Right lobe of liver (tissue), 6 donors: Measurements from ENCODE around the gene POU3F2. TPM values are rescaled to one million over a fixed set of nuclear protein-coding genes. Genes with fewer than 3 reads are reported as not detected.

Experiments
- ATAC-seq, 4 donors: fragments of 200-7000 bp; cut with Tn5 transposase; one replicate each; pipeline ENCODE4 v1.9.1; 2020; ENCODE audit warnings: mild to moderate bottlenecking in 4 of 4, moderate library complexity in 4 of 4
- DNase-seq, 3 donors: peaks; one replicate each; pipeline ENCODE4 v3.0.0-alpha.2; 2020
- H3K27ac ChIP-seq, 3 donors: fragments of 200-600 bp; one replicate each; pipeline ENCODE4 v1.8.0; 2022
- H3K27me3 ChIP-seq, 2 donors: fragments of 200-600 bp; one replicate each; pipeline ENCODE4 v1.8.0; 2022
- H3K36me3 ChIP-seq, 4 donors: fragments of 200-600 bp; sonication (generic) in 1 of 4; one replicate each; pipeline versions ENCODE4 v1.5.1 to v1.8.0; 2017 to 2022; ENCODE audit warnings: control low read depth in 1 of 4
- H3K4me1 ChIP-seq, 4 donors: fragments of 200-600 bp; sonication (generic) in 1 of 4; one replicate each; pipeline versions ENCODE4 v1.5.1 to v1.8.0; 2017 to 2022; ENCODE audit warnings: control low read depth in 1 of 4
- H3K4me3 ChIP-seq, 3 donors: fragments of 200-600 bp; one replicate each; pipeline ENCODE4 v1.8.0; 2022
- H3K9me3 ChIP-seq, 4 donors: fragments of 200-600 bp; sonication (generic) in 1 of 4; one replicate each; pipeline versions ENCODE4 v1.5.1 to v1.8.0; 2017 to 2022; ENCODE audit warnings: control low read depth in 1 of 4
- POLR2A ChIP-seq: fragments of 450-650 bp; IDR thresholded peaks from one replicate; pipeline ENCODE4 v1.6.1; 2017; ENCODE audit warnings: antibody characterized with exemption, mild to moderate bottlenecking
- WGBS: methylation state at CpG from one replicate; pipeline ENCODE4 v1.1.6; 2018; ENCODE audit warnings: low coverage, low lambda C conversion rate; ENCODE audit not compliant: insufficient coverage; ENCODE audit errors: missing lambda C conversion rate; 5-methylcytosine and 5-hydroxymethylcytosine counted together
- intact Hi-C, 2 donors: fragments of 100-400 bp; cut with DNase I; formaldehyde crosslinking; loops; one replicate each; pipeline versions ENCODE4 v1.11.2 to v1.14.1; 2022
- long read RNA-seq: library from polyadenylated mRNA; unstranded; transcript quantifications from one replicate; pipeline ENCODE4 v2.0.0, GENCODE V29; 2019
- total RNA-seq, 6 experiments: library from RNA; depleted of rRNA in 2 of 6; stranded (reverse); fragments of >200 nt in 2 of 6; fragmentation: NEBNext Ultra II Directional in 3 of 6; extraction: Animal tissue kit (Norgen Biotek cat#: 25700) in 3 of 6; gene quantifications; one replicate each; pipeline versions ENCODE4 v1.1.0 to v1.2.4, GENCODE V29; 2016 to 2023
- TF ChIP-seq, protein P1 (sequence below), 4 donors: fragments of 200-600 bp in 3 of 4; fragments of 450-650 bp in 1 of 4; IDR thresholded peaks; one replicate each; pipeline versions ENCODE4 v1.5.1 to v1.8.0; 2016 to 2022; ENCODE audit warnings: antibody characterized with exemption in 4 of 4, mild to moderate bottlenecking in 2 of 4
- donor health status: DM: no; HTN: yes; CAD: no.
- donor health status: DM: no; HTN: no; CAD: no.
- donor health status: DM: no; HTN: no; CAD: no.
- donor health status: DM: no; HTN: yes; CAD: no.
- donor health status: DM: no; HTN: yes; CAD: no.

Gene POU3F2
- total RNA-seq: not detected
- long read RNA-seq: 0 reads

GRCh38 chr6:98834060-98835031, at the start of gene POU3F2:
POU3F2 (plus strand) TSS chr6:98834574; CDS start chr6:98834874, 300 bp downstream.
- H3K27ac ChIP-seq: no peak within 1 kb of the TSS
- TF ChIP-seq POLR2A: no peak
- TF ChIP-seq, protein P1, sequence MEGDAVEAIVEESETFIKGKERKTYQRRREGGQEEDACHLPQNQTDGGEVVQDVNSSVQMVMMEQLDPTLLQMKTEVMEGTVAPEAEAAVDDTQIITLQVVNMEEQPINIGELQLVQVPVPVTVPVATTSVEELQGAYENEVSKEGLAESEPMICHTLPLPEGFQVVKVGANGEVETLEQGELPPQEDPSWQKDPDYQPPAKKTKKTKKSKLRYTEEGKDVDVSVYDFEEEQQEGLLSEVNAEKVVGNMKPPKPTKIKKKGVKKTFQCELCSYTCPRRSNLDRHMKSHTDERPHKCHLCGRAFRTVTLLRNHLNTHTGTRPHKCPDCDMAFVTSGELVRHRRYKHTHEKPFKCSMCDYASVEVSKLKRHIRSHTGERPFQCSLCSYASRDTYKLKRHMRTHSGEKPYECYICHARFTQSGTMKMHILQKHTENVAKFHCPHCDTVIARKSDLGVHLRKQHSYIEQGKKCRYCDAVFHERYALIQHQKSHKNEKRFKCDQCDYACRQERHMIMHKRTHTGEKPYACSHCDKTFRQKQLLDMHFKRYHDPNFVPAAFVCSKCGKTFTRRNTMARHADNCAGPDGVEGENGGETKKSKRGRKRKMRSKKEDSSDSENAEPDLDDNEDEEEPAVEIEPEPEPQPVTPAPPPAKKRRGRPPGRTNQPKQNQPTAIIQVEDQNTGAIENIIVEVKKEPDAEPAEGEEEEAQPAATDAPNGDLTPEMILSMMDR (IDR thresholded peaks at IDR 0.05): no peak
- no peaks in the 10 kb centered on the region for H3K36me3 ChIP-seq
- 2% methylated on average over 53 of the region's 83 CpGs for WGBS
- DNase-seq (peak; percentile 50 to 57 (median 51)), ATAC-seq (peak; percentile 36 to 58 (median 52))
- intact Hi-C loops: no loop called here
- H3K9me3 ChIP-seq: no peaks in the 10 kb centered on the region
- peaks cover 14 to 88% of the 10 kb centered on the region in 2 donors for H3K27me3 ChIP-seq
- H3K4me1 ChIP-seq: peaks cover 0 to 43% (median 10%) of the 10 kb centered on the region in 4 donors
- peak within 1 kb of the TSS; percentile 30 to 50 (median 45) for H3K4me3 ChIP-seq

DNA sequence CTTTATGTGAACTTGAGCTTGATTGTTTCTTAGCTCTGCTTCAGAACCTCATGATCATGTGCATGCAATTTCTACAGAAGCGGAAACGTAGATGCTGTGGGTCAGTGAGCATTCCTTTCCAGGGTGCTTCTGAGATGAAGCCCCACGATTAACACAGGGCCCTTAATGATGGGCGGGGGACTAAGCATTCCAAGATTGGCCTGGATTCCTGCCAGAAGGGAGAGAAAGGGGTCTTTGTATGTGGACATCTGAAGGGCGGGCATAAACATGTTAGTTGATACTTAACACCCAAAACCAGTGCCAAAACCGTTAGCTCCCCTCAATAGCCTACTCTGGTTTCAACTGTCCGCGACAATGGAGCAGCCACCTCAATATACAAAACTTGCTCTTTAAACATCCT, 46.9 kb upstream of the POU3F2 start:
- H3K36me3 ChIP-seq: no peaks in the 10 kb centered on the region
- TF ChIP-seq POLR2A: no peak
- TF ChIP-seq, protein P1 (IDR thresholded peaks at IDR 0.05): no peak
- WGBS: 65% methylated on average over 8 of the region's 8 CpGs
- H3K27ac ChIP-seq: no peak overlapping the region
- no peak for ATAC-seq
- H3K27me3 ChIP-seq: no peaks in the 10 kb centered on the region
- no peak for DNase-seq
- H3K4me1 ChIP-seq: no peaks in the 10 kb centered on the region
- intact Hi-C loops: no loop called here
- H3K4me3 ChIP-seq: no peak overlapping the region
- no peaks in the 10 kb centered on the region for H3K9me3 ChIP-seq

GRCh38 chr6:98787961-98788360, 46.4 kb upstream of the POU3F2 start:
- Histone ChIP-seq H3K36me3 (no peaks in the 10 kb centered on the region), H3K27me3 (no peaks in the 10 kb centered on the region), H3K4me1 (no peaks in the 10 kb centered on the region), H3K9me3 (no peaks in the 10 kb centered on the region), H3K4me3 (no peak overlapping the region), H3K27ac (no peak overlapping the region)
- no peak for TF ChIP-seq POLR2A
- TF ChIP-seq, protein P1 (IDR thresholded peaks at IDR 0.05): no peak
- ATAC-seq: no peak
- intact Hi-C loops: no loop called here
- no peak for DNase-seq
- 22% methylated on average over 12 of the region's 15 CpGs for WGBS

DNA sequence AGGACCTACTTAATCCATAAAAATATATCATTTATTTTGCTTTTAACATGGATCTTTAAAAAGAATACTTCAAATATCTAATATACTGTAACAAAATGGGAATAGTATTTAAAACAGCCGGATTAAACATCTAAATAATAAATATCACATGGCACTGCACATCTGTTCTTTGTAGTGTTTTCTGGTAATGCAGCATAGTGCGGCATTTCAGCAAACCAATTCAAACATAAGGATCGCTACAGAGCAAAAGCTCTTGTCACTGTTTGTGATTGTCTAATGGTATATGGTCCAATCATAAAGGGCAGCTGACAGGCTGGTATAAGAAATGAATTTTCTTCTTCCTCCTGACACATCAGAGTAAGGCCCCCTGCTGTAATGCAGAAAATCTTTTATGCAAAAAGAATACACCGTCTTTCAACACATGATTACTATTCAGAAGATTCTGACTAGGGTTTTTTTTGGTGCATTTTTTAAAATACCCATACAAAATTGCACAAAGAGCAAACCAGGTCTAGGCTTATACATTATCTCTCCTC, 40.0 kb upstream of the POU3F2 start:
- Histone ChIP-seq H3K27ac (no peak overlapping the region), H3K36me3 (no peaks in the 10 kb centered on the region), H3K27me3 (no peaks in the 10 kb centered on the region), H3K9me3 (no peaks in the 10 kb centered on the region), H3K4me1 (no peaks in the 10 kb centered on the region), H3K4me3 (no peak overlapping the region)
- ATAC-seq (no peak), DNase-seq (no peak)
- intact Hi-C loops: no loop called here
- TF ChIP-seq POLR2A: no peak
- TF ChIP-seq, protein P1 (IDR thresholded peaks at IDR 0.05): no peak
- 50% methylated on average over 4 of the region's 4 CpGs for WGBS
